Lower leg skin (tissue), 4 donors: ENCODE results near the gene ZNF133. TPM values are rescaled to one million over a fixed set of nuclear protein-coding genes. Genes with fewer than 3 reads are reported as not detected.
"Not testable (repeated sequence)": the region's sequence is repeated elsewhere in the genome, so short reads cannot be mapped to it uniquely, and the experiment has no call there.

Experiments used
- DNase-seq, 2 donors: peaks; one replicate each; pipeline ENCODE4 v3.0.0-alpha.2; 2019; ENCODE audit warnings: low spot score in 2 of 2
- H3K4me3 ChIP-seq: fragments of 200-600 bp; sonication (generic); 2 replicates; pipeline ENCODE4 v1.5.1; 2017; ENCODE audit warnings: mild to moderate bottlenecking, low read depth; ENCODE audit not compliant: poor library complexity, severe bottlenecking
- CTCF ChIP-seq, 3 donors: fragments of 450-650 bp; IDR thresholded peaks; one replicate each; pipeline ENCODE4 v1.5.1; 2016; ENCODE audit warnings: antibody characterized with exemption in 3 of 3, mild to moderate bottlenecking in 3 of 3, moderate library complexity in 2 of 3
- POLR2A ChIP-seq, 2 donors: fragments of 450-650 bp; IDR thresholded peaks; one replicate each; pipeline ENCODE4 v1.6.1; 2016 to 2017; ENCODE audit warnings: antibody characterized with exemption in 2 of 2, mild to moderate bottlenecking in 1 of 2, moderate library complexity in 1 of 2
- WGBS, 2 donors: methylation state at CpG; one replicate each; pipeline ENCODE4 v1.1.5; 2018; 5-methylcytosine and 5-hydroxymethylcytosine counted together
- intact Hi-C: fragments of 100-400 bp; cut with DNase I; formaldehyde crosslinking; loops from one replicate; pipeline ENCODE4 v1.15.0; 2023; ENCODE audit warnings: low total_unique reads
- total RNA-seq, 4 donors: library from RNA; depleted of rRNA; stranded (reverse); fragments of >200 nt; gene quantifications; one replicate each; pipeline ENCODE4 v1.1.0, GENCODE V29; 2016

Gene ZNF133
- total RNA-seq, 4 donors from 2014 or later: 14.3 to 27.8 (median 23.7) TPM

GRCh38 chr20:18321976-18322950 is 33.9 kb downstream of the ZNF133 start:
- intact Hi-C loops: no loop called here
- 69 to 78% methylated on average over 10 of the region's 10 CpGs for WGBS, 2 donors
- TF ChIP-seq CTCF (IDR thresholded peaks at IDR 0.05) (no peak), POLR2A (IDR thresholded peaks at IDR 0.05) (no peak)
- H3K4me3 ChIP-seq: no peak overlapping the region
- DNase-seq: no peak

- TF ChIP-seq CTCF (IDR thresholded peaks at IDR 0.05) (no peak), POLR2A (IDR thresholded peaks at IDR 0.05) (no peak)
- DNase-seq: no peak
- 84 to 87% methylated on average over 4 of the region's 4 CpGs for WGBS, 2 donors
- no peak overlapping the region for H3K4me3 ChIP-seq
- intact Hi-C loops: no loop called here
Observed at GRCh38 chr20:18323705-18324104, 35.4 kb downstream of the ZNF133 start.

- TF ChIP-seq CTCF (IDR thresholded peaks at IDR 0.05): no peak
- no peak for TF ChIP-seq POLR2A (IDR thresholded peaks at IDR 0.05)
- H3K4me3 ChIP-seq: no peak overlapping the region
- intact Hi-C loops: no loop called here
Observed at GRCh38 chr20:18324596-18325089, 36.3 kb downstream of the ZNF133 start.

GRCh38 chr20:18326990-18327389 is 38.7 kb downstream of the ZNF133 start:
- TF ChIP-seq CTCF (IDR thresholded peaks at IDR 0.05): no peak
- TF ChIP-seq POLR2A (IDR thresholded peaks at IDR 0.05): no peak
- 95% methylated on average over 2 of the region's 2 CpGs for WGBS, 2 donors
- intact Hi-C loops: no loop called here
- H3K4me3 ChIP-seq: no peak overlapping the region
- no peak for DNase-seq

More at GRCh38 chr20:18324596-18325089, 36.3 kb downstream of the ZNF133 start:
- 59 to 60% methylated on average over 3 of the region's 3 CpGs for WGBS, 2 donors
- no peak for DNase-seq

GRCh38 chr20:18331694-18332093 is 43.4 kb downstream of the ZNF133 start:
- intact Hi-C loops: no loop called here

GRCh38 chr20:18349749-18350148 is 61.4 kb downstream of the ZNF133 start:
- DNase-seq, intact Hi-C loops, H3K4me3 ChIP-seq: not testable (repeated sequence)
- 60 to 63% methylated on average over 3 of the region's 3 CpGs for WGBS, 2 donors

More at GRCh38 chr20:18331694-18332093, 43.4 kb downstream of the ZNF133 start:
- no peak overlapping the region for H3K4me3 ChIP-seq
- 89 to 94% methylated on average over 2 of the region's 2 CpGs for WGBS, 2 donors
- TF ChIP-seq CTCF (IDR thresholded peaks at IDR 0.05) (no peak), POLR2A (IDR thresholded peaks at IDR 0.05) (no peak)
- no peak for DNase-seq
